H1 (cell line): ENCODE results near the gene SLC23A1. TPM values are rescaled to one million over a fixed set of nuclear protein-coding genes. Genes with fewer than 3 reads are reported as not detected.
A peak's percentile ranks its signal among the peaks of the same experiment; 100 is the strongest.

Experiments used
- ATF2 ChIP-seq: IDR thresholded peaks from 2 replicates; pipeline ENCODE4 v1.6.1; 2012; ENCODE audit warnings: low read length, inconsistent platforms
- CHD7 ChIP-seq: fragments of 300-600 bp; sonication (generic); IDR thresholded peaks from 2 replicates; pipeline ENCODE4 v1.7.1; 2012; ENCODE audit warnings: low read length, moderate library complexity, mild to moderate bottlenecking, inconsistent platforms; ENCODE audit not compliant: insufficient replicate concordance
- EGR1 ChIP-seq: IDR thresholded peaks from 2 replicates; pipeline ENCODE4 v1.6.1; 2011; ENCODE audit warnings: low read depth, low read length, borderline replicate concordance
- EP300 ChIP-seq, 2 experiments: IDR thresholded peaks; 1 replicate in 1 of 2; 2 replicates in 1 of 2; pipeline ENCODE4 v1.6.1; 2011 to 2012; ENCODE audit warnings: low read depth in 2 of 2, low read length in 2 of 2, mild to moderate bottlenecking in 2 of 2, borderline replicate concordance in 1 of 2, inconsistent platforms in 1 of 2, moderate library complexity in 1 of 2
- JUND ChIP-seq: IDR thresholded peaks from 2 replicates; pipeline ENCODE4 v1.6.1; 2011; ENCODE audit warnings: mild to moderate bottlenecking, improper control_type of control experiment, low read length
- KDM4A ChIP-seq: IDR thresholded peaks from one replicate; pipeline ENCODE4 v1.7.1; 2012; ENCODE audit warnings: low read depth, mild to moderate bottlenecking, moderate library complexity, low read length, inconsistent platforms; ENCODE audit not compliant: severe bottlenecking
- POU5F1 ChIP-seq: IDR thresholded peaks from 2 replicates; pipeline ENCODE4 v1.6.1; 2011; ENCODE audit warnings: low read depth, mild to moderate bottlenecking, low read length, moderate library complexity
- TAF7 ChIP-seq: optimal IDR thresholded peaks from 2 replicates; pipeline ENCODE3; 2011; ENCODE audit warnings: low read depth, mild to moderate bottlenecking, inconsistent platforms, low read length, moderate library complexity, borderline replicate concordance
- TCF12 ChIP-seq: IDR thresholded peaks from 2 replicates; pipeline ENCODE4 v1.6.1; 2011; ENCODE audit warnings: low read depth, mild to moderate bottlenecking, low read length
- polyA plus RNA-seq, 7 experiments: library from polyadenylated mRNA; depleted of rRNA in 3 of 7; stranded (reverse) in 5 of 7; unstranded in 2 of 7; fragments of >200 nt in 5 of 7; fragments of 200-250 nt in 2 of 7; gene quantifications; 1 replicate in 5 of 7; 2 replicates in 1 of 7; 4 replicates in 1 of 7; pipeline versions ENCODE4 v1.2.1 to v1.2.3, GENCODE V29; 2011 to 2013; ENCODE audit warnings: missing spikeins in 2 of 7, mixed read lengths in 2 of 7
- total RNA-seq: library from RNA; stranded (reverse); fragmentation: NEBNext Ultra II Directional; extraction: Animal tissue kit (Norgen Biotek cat#: 25700); gene quantifications from 2 replicates; pipeline ENCODE4 v1.2.1, GENCODE V29; 2021

The SLC23A1 gene
- total and polyA plus RNA-seq, 2 of the 8 experiments (the other 6 are each of a cell fraction or from before 2014, with no cell fraction given): not detected

- no peak for TF ChIP-seq CHD7
- no peak for TF ChIP-seq JUND
- TF ChIP-seq TAF7: no peak
- no peak for TF ChIP-seq KDM4A
- no peak for TF ChIP-seq EGR1
- TF ChIP-seq ATF2: no peak
- TF ChIP-seq POU5F1: no peak
- peak; percentile 51; the same call in 1 of the 2 replicates for TF ChIP-seq TCF12
- peak in 1 of 2 experiments; percentile 30; a peak in 1 of 3 replicates for TF ChIP-seq EP300 (IDR thresholded peaks at IDR 0.05; ENCODE audit: borderline replicate concordance in 1 of 2, low read depth in 2 of 2, low read length in 2 of 2)
Observed at GRCh38 chr5:139388198-139388821, 5.2 kb upstream of the SLC23A1 start (continued).
